Endothelial cell of umbilical vein (primary cell): ENCODE measurements around the gene TENT4B. TPM values are rescaled to one million over a fixed set of nuclear protein-coding genes. Genes with fewer than 3 reads are reported as not detected.

Experiments
- BruUV-seq: library from RNA; stranded (reverse); fragments of 400-500 nt; replicated peaks from 2 replicates; lab custom pipeline; 2021; lab: Mats Ljungman, UMichigan
- CTCF ChIA-PET: fragments of 300-600, 350-600 bp; sonication (Branson Sonifier 250); formaldehyde crosslinking; loops from one replicate; lab custom pipeline; 2021; ENCODE audit warnings: antibody characterized with exemption, inconsistent platforms; lab: Charles Lee
- POLR2A ChIA-PET: fragments of 300-600, 350-600 bp; sonication (Branson Sonifier 250); formaldehyde crosslinking; loops from one replicate; lab custom pipeline; 2021; ENCODE audit warnings: antibody characterized with exemption, inconsistent platforms; lab: Charles Lee
- DNase-seq: peaks from one replicate; pipeline ENCODE4 v3.0.0-alpha.2; 2011; ENCODE audit warnings: low read depth, low spot score
- FAIRE-seq: peaks from 2 replicates; lab custom pipeline; 2011; peaks lifted over from hg19 to GRCh38; lab: Jason Lieb, UNC
- H2AFZ ChIP-seq: 2 replicates; pipeline ENCODE4 v1.6.0; 2012; ENCODE audit warnings: low read depth, low read length, control low read depth, inconsistent platforms
- H3K27ac ChIP-seq: 2 replicates; pipeline ENCODE4 v1.5.1; 2011; ENCODE audit warnings: low read depth, mild to moderate bottlenecking, control low read depth, low read length, moderate library complexity; ENCODE audit not compliant: insufficient read depth
- H3K27me3 ChIP-seq, 2 experiments: 2 replicates each; pipeline versions ENCODE4 v1.6.0 to v1.6.1; 2011; ENCODE audit warnings: low read length in 2 of 2, mixed read lengths in 1 of 2; ENCODE audit not compliant: control insufficient read depth in 2 of 2, insufficient read depth in 2 of 2
- H3K36me3 ChIP-seq, 2 experiments: 2 replicates in 1 of 2; 3 replicates in 1 of 2; pipeline ENCODE4 v1.5.1; 2011; ENCODE audit warnings: low read length in 2 of 2, mild to moderate bottlenecking in 1 of 2, moderate library complexity in 1 of 2; ENCODE audit not compliant: control insufficient read depth in 2 of 2, insufficient read depth in 2 of 2; ENCODE audit errors: extremely low read depth in 1 of 2
- H3K4me1 ChIP-seq: 3 replicates; pipeline ENCODE4 v1.5.1; 2011; ENCODE audit warnings: mild to moderate bottlenecking, low read length; ENCODE audit not compliant: control insufficient read depth, insufficient read depth; ENCODE audit errors: extremely low read depth
- H3K4me2 ChIP-seq: 2 replicates; pipeline ENCODE4 v1.6.1; 2011; ENCODE audit warnings: low read length, control low read depth, mixed read lengths; ENCODE audit not compliant: insufficient read depth
- H3K4me3 ChIP-seq, 3 experiments: fragments of 200-600 bp in 1 of 3; sonication (generic), shearing (Covaris generic) in 1 of 3; replicated peaks in 1 of 3; 2 replicates each; pipeline ENCODE4 v1.5.1; 2011 to 2016; ENCODE audit warnings: control low read depth in 3 of 3, low read length in 3 of 3, mild to moderate bottlenecking in 2 of 3, inconsistent platforms in 1 of 3, low read depth in 1 of 3, moderate library complexity in 1 of 3; ENCODE audit not compliant: insufficient read depth in 1 of 3
- H3K79me2 ChIP-seq: 2 replicates; pipeline ENCODE4 v1.6.0; 2012; ENCODE audit warnings: low read length, inconsistent platforms; ENCODE audit not compliant: control insufficient read depth, insufficient read depth
- H3K9ac ChIP-seq: replicated peaks from 2 replicates; pipeline ENCODE3; 2011; ENCODE audit warnings: low read length, control low read depth; ENCODE audit not compliant: insufficient read depth; ENCODE audit errors: extremely low read depth
- H3K9me1 ChIP-seq: replicated peaks from 3 replicates; pipeline ENCODE4 v1.6.0; 2011; ENCODE audit warnings: mild to moderate bottlenecking, low read length; ENCODE audit not compliant: control insufficient read depth, insufficient read depth; ENCODE audit errors: extremely low read depth
- H3K9me3 ChIP-seq: replicated peaks from 2 replicates; pipeline ENCODE4 v1.5.1; 2012; ENCODE audit warnings: low read length, inconsistent platforms; ENCODE audit not compliant: control insufficient read depth, insufficient read depth
- H4K20me1 ChIP-seq: replicated peaks from 2 replicates; pipeline ENCODE3; 2011; ENCODE audit warnings: mild to moderate bottlenecking, low read length; ENCODE audit not compliant: control insufficient read depth, insufficient read depth; ENCODE audit errors: extremely low read depth
- EZH2 ChIP-seq: IDR thresholded peaks from 2 replicates; pipeline ENCODE4 v1.6.1; 2012; ENCODE audit warnings: borderline replicate concordance, low read depth, mild to moderate bottlenecking, moderate library complexity, low read length, inconsistent platforms; ENCODE audit not compliant: severe bottlenecking
- FOS ChIP-seq: IDR thresholded peaks from 2 replicates; pipeline ENCODE4 v1.6.1; 2011; ENCODE audit warnings: mild to moderate bottlenecking, low read length, moderate library complexity, borderline replicate concordance; ENCODE audit not compliant: insufficient read depth
- GATA2 ChIP-seq: IDR thresholded peaks from 2 replicates; pipeline ENCODE4 v1.7.0; 2011; ENCODE audit warnings: low read depth, mild to moderate bottlenecking, moderate library complexity, mixed read lengths, low read length; ENCODE audit not compliant: insufficient read length, insufficient read depth
- JUN ChIP-seq: IDR thresholded peaks from 2 replicates; pipeline ENCODE4 v1.6.1; 2011; ENCODE audit warnings: borderline replicate concordance, low read depth; ENCODE audit not compliant: insufficient read length, insufficient read depth
- MYC ChIP-seq: IDR thresholded peaks from one replicate; pipeline ENCODE4 v1.6.1; 2011; ENCODE audit warnings: mild to moderate bottlenecking, low read depth, low read length
- POLR2A ChIP-seq: IDR thresholded peaks from 2 replicates; pipeline ENCODE4 v1.6.1; 2012; ENCODE audit warnings: low read depth, mild to moderate bottlenecking, control low read depth, low read length
- POLR2AphosphoS5 ChIP-seq: IDR thresholded peaks from 2 replicates; pipeline ENCODE4 v1.6.1; 2012; ENCODE audit warnings: low read depth, mild to moderate bottlenecking, control low read depth, low read length, moderate library complexity; ENCODE audit not compliant: insufficient read depth
- dilution Hi-C: fragments of 300-500 bp; cut with MboI; formaldehyde crosslinking; loops from one replicate; pipeline ENCODE4 v1.15.0; 2019; ENCODE audit warnings: low sequenced_read_pairs; ENCODE audit not compliant: extremely low pct_ligation_motif_present
- intact Hi-C: fragments of 100-400 bp; cut with micrococcal nuclease; formaldehyde crosslinking; loops from one replicate; pipeline ENCODE4 v1.10.0; 2022
- polyA plus RNA-seq, 4 experiments: library from polyadenylated mRNA; depleted of rRNA in 3 of 4; stranded (reverse) in 3 of 4; unstranded in 1 of 4; fragments of >200 nt; gene quantifications; 2 replicates each; pipeline versions ENCODE4 v1.2.1 to v1.2.3, GENCODE V29; 2011 to 2012; ENCODE audit warnings: missing spikeins in 1 of 4
- total RNA-seq: library from RNA; stranded (reverse); gene quantifications from 2 replicates; pipeline ENCODE4 v1.2.3, GENCODE V29; 2021
- TF ChIP-seq, protein P1 (sequence below), 2 donors: IDR thresholded peaks; 1 replicate in 1 of 2; 2 replicates in 1 of 2; pipeline ENCODE4 v1.5.1; 2011; ENCODE audit warnings: low read length in 2 of 2, mild to moderate bottlenecking in 2 of 2, moderate library complexity in 2 of 2, control low read depth in 1 of 2, inconsistent platforms in 1 of 2, low read depth in 1 of 2; ENCODE audit not compliant: insufficient read depth in 1 of 2; ENCODE audit errors: extremely low read depth in 1 of 2
- TF ChIP-seq, protein P2 (sequence below): IDR thresholded peaks from 2 replicates; pipeline ENCODE4 v1.6.1; 2011; ENCODE audit not compliant: insufficient read depth, insufficient read length

TENT4B gene
- total and polyA plus RNA-seq, 2 donors (not counting 3 experiments of a cell fraction or from before 2014, with no cell fraction given), result 4.2 to 13.1 TPM

DNA sequence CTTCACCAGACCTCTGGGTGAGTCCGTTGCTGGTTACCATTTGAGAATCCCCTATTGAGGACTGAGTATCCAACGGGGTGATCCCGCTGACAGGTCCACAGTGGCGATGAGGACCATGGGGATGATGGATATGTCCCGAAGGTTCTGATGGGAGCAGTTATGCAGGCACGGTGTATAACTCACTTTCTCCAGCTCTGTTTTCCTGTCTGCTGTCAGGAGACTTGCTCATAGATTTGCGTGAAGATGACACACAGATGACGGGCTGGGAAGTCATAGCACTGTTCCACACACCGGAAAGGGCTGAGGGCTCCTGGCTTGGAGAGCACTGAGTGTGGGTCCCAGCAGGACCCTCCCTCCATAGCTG is 91.0 kb downstream of the TENT4B start:
- intact Hi-C loops, result no loop called here
- TF ChIP-seq FOS (no peak), MYC (no peak), POLR2AphosphoS5 (no peak)
- Histone ChIP-seq H3K9ac (no peak overlapping the region), H3K4me1 (peaks cover 9% of the 10 kb centered on the region), H3K36me3 (no peaks in the 10 kb centered on the region), H4K20me1 (no peaks in the 10 kb centered on the region), H2AFZ (no peak overlapping the region), H3K9me3 (no peaks in the 10 kb centered on the region), H3K4me3 (no peak overlapping the region), H3K79me2 (no peaks in the 10 kb centered on the region), H3K9me1 (no peaks in the 10 kb centered on the region), H3K27ac (no peak overlapping the region), H3K27me3 (peaks cover 3 to 5% of the 10 kb centered on the region in 2 experiments), H3K4me2 (no peak overlapping the region)
- CTCF ChIA-PET, result interaction anchor here (1.4 to 3.1 kb wide), 4 partner anchors 10 to 421 kb away, joined by 4 to 11 read pairs (median 8); no protein-coding TSS in a partner anchor
- FAIRE-seq, result no peak
- POLR2A ChIA-PET, result no interaction called here
- DNase-seq, result no peak
- dilution Hi-C loops, result no loop called here
- BruUV-seq, result no TSS peak

DNA sequence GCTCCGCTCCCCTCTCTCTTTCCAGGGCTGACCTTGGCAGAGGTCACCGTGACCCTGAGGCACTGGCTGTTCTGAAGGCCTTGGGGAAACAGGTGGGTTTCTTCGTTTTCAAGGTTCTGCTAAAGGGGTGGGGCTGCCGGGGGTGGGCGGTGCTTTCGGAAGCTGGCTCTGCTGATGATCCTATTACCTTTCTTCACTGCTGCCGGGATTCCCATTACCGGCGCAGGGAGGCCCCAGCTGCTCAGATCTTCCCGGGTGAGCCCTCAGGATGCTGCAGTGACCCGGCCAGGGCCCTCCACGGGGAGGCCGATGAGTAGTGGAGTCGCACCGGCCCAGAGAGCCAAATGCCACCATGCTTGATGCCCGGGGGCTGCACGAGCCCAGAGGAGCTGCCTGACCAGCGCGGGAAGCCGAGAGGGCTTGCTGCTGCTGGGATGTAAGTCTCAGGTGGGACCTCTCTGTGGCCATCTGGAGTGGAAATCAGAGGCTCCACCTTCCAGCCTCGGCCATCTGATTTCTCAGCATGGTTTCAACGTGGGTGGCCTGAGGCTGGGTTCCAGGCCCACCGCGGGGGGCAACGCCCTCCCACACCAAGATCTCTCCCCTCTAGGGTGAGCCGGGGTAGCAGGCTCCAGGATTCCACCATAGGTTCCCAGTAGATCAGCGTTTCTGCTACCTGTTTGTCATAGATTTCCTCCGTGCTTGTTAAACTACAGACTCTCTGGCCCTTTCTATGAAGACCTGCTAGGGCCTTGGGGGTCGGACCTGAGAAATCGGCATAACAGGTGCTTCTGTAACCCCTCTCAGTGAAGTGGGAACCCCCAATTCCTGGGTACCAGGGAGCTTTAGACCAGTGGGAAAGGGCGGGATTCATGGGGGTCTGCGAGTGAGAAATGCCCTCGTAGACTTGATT is 91.7 kb downstream of the TENT4B start:
- no peak overlapping the region for H3K4me3 ChIP-seq
- no peaks in the 10 kb centered on the region for H3K79me2 ChIP-seq
- FAIRE-seq (no peak), DNase-seq (no peak)
- no peak overlapping the region for H3K27ac ChIP-seq
- no peak overlapping the region for H3K4me2 ChIP-seq
- H4K20me1 ChIP-seq, result no peaks in the 10 kb centered on the region
- dilution Hi-C loops (no loop called here), intact Hi-C loops (loop anchor here (1.0 kb wide), 3 partner anchors 22 to 421 kb away; partner anchors contain the start of gene ADCY7)
- POLR2A ChIA-PET, result no interaction called here
- peaks cover 9% of the 10 kb centered on the region for H3K4me1 ChIP-seq
- H2AFZ ChIP-seq, result peak overlapping the region; percentile 48
- no TSS peak for BruUV-seq
- no peaks in the 10 kb centered on the region for H3K9me1 ChIP-seq
- H3K9me3 ChIP-seq, result no peaks in the 10 kb centered on the region
- TF ChIP-seq EZH2 (no peak), FOS (no peak), POLR2A (no peak), GATA2 (no peak), JUN (no peak), MYC (no peak), POLR2AphosphoS5 (no peak)
- TF ChIP-seq, protein P1, sequence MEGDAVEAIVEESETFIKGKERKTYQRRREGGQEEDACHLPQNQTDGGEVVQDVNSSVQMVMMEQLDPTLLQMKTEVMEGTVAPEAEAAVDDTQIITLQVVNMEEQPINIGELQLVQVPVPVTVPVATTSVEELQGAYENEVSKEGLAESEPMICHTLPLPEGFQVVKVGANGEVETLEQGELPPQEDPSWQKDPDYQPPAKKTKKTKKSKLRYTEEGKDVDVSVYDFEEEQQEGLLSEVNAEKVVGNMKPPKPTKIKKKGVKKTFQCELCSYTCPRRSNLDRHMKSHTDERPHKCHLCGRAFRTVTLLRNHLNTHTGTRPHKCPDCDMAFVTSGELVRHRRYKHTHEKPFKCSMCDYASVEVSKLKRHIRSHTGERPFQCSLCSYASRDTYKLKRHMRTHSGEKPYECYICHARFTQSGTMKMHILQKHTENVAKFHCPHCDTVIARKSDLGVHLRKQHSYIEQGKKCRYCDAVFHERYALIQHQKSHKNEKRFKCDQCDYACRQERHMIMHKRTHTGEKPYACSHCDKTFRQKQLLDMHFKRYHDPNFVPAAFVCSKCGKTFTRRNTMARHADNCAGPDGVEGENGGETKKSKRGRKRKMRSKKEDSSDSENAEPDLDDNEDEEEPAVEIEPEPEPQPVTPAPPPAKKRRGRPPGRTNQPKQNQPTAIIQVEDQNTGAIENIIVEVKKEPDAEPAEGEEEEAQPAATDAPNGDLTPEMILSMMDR (IDR thresholded peaks at IDR 0.05; ENCODE audit: extremely low read depth in 1 of 2, insufficient read depth in 1 of 2, low read depth in 1 of 2, low read length in 2 of 2), result no peak
- TF ChIP-seq, protein P2, sequence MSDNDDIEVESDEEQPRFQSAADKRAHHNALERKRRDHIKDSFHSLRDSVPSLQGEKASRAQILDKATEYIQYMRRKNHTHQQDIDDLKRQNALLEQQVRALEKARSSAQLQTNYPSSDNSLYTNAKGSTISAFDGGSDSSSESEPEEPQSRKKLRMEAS, result no peak
- CTCF ChIA-PET, result interaction anchor here (0.7 to 3.1 kb wide), 8 partner anchors 10 to 561 kb away, joined by 3 to 14 read pairs (median 8); partner anchors contain the start of gene HEATR3
- H3K27me3 ChIP-seq, result peaks cover 3 to 5% of the 10 kb centered on the region in 2 experiments
- H3K9ac ChIP-seq, result no peak overlapping the region
- H3K36me3 ChIP-seq, result no peaks in the 10 kb centered on the region
